ENCODE data around the gene ELL.
"Not testable (repeated sequence)": the region's sequence is repeated elsewhere in the genome, so short reads cannot be mapped to it uniquely, and the experiment has no call there.

DNA sequence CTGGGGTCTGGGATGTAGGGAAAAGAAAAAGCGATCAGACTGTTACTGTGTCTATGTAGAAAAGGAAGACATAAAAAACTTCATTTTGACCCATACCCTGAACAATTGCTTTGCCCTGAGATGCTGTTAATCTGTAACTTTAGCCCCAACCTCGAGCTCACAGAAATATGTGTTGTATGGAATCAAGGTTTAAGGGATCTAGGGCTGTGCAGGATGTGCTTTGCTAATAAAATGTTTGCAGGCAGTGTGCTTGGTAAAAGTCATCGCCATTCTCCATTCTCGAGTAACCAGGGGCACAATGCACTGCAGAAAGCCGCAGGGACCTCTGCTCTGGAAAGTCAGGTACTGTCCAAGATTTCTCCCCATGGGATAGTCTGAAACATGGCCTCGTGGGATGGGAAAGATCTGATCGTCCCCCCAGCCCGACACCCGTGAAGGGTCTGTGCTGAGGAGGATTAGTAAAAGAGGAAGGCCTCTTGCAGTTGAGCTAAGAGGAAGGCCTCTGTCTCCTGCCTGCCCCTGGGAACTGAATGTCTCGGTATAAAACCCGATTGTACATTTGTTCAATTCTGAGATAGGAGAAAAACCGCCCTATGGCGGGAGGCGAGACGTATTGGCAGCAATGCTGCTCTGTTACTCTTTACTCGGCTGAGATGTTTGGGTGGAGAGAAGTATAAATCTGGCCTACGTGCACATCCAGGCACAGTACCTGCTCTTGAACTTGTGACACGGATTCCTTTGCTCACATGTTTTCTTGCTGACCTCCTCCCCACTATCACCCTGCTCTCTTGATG, 119.2 kb downstream of the ELL start:
- TF ChIP-seq POLR2AphosphoS5 (IDR thresholded peaks at IDR 0.05; ENCODE audit: low read depth); EZH2 (IDR thresholded peaks at IDR 0.05; ENCODE audit: low read depth, unreplicated experiment); JUNB (IDR thresholded peaks at IDR 0.05; ENCODE audit: unreplicated experiment); EZH2phosphoT487 (IDR thresholded peaks at IDR 0.05; ENCODE audit: unreplicated experiment); CREB1 (CRISPR knock-in tag; IDR thresholded peaks at IDR 0.05; ENCODE audit: low read depth); ZNF114 (CRISPR knock-in tag; IDR thresholded peaks at IDR 0.05); STAT1 (IDR thresholded peaks at IDR 0.05; ENCODE audit: unreplicated experiment): not testable (repeated sequence)
- TF ChIP-seq, protein P1, sequence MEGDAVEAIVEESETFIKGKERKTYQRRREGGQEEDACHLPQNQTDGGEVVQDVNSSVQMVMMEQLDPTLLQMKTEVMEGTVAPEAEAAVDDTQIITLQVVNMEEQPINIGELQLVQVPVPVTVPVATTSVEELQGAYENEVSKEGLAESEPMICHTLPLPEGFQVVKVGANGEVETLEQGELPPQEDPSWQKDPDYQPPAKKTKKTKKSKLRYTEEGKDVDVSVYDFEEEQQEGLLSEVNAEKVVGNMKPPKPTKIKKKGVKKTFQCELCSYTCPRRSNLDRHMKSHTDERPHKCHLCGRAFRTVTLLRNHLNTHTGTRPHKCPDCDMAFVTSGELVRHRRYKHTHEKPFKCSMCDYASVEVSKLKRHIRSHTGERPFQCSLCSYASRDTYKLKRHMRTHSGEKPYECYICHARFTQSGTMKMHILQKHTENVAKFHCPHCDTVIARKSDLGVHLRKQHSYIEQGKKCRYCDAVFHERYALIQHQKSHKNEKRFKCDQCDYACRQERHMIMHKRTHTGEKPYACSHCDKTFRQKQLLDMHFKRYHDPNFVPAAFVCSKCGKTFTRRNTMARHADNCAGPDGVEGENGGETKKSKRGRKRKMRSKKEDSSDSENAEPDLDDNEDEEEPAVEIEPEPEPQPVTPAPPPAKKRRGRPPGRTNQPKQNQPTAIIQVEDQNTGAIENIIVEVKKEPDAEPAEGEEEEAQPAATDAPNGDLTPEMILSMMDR (conservative IDR thresholded peaks at IDR 0.05; ENCODE audit: low read depth in 2 of 2): not testable (repeated sequence)
- TF ChIP-seq, protein P2, sequence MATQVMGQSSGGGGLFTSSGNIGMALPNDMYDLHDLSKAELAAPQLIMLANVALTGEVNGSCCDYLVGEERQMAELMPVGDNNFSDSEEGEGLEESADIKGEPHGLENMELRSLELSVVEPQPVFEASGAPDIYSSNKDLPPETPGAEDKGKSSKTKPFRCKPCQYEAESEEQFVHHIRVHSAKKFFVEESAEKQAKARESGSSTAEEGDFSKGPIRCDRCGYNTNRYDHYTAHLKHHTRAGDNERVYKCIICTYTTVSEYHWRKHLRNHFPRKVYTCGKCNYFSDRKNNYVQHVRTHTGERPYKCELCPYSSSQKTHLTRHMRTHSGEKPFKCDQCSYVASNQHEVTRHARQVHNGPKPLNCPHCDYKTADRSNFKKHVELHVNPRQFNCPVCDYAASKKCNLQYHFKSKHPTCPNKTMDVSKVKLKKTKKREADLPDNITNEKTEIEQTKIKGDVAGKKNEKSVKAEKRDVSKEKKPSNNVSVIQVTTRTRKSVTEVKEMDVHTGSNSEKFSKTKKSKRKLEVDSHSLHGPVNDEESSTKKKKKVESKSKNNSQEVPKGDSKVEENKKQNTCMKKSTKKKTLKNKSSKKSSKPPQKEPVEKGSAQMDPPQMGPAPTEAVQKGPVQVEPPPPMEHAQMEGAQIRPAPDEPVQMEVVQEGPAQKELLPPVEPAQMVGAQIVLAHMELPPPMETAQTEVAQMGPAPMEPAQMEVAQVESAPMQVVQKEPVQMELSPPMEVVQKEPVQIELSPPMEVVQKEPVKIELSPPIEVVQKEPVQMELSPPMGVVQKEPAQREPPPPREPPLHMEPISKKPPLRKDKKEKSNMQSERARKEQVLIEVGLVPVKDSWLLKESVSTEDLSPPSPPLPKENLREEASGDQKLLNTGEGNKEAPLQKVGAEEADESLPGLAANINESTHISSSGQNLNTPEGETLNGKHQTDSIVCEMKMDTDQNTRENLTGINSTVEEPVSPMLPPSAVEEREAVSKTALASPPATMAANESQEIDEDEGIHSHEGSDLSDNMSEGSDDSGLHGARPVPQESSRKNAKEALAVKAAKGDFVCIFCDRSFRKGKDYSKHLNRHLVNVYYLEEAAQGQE (IDR thresholded peaks at IDR 0.05; ENCODE audit: unreplicated experiment): not testable (repeated sequence)
- TF ChIP-seq, protein P3, sequence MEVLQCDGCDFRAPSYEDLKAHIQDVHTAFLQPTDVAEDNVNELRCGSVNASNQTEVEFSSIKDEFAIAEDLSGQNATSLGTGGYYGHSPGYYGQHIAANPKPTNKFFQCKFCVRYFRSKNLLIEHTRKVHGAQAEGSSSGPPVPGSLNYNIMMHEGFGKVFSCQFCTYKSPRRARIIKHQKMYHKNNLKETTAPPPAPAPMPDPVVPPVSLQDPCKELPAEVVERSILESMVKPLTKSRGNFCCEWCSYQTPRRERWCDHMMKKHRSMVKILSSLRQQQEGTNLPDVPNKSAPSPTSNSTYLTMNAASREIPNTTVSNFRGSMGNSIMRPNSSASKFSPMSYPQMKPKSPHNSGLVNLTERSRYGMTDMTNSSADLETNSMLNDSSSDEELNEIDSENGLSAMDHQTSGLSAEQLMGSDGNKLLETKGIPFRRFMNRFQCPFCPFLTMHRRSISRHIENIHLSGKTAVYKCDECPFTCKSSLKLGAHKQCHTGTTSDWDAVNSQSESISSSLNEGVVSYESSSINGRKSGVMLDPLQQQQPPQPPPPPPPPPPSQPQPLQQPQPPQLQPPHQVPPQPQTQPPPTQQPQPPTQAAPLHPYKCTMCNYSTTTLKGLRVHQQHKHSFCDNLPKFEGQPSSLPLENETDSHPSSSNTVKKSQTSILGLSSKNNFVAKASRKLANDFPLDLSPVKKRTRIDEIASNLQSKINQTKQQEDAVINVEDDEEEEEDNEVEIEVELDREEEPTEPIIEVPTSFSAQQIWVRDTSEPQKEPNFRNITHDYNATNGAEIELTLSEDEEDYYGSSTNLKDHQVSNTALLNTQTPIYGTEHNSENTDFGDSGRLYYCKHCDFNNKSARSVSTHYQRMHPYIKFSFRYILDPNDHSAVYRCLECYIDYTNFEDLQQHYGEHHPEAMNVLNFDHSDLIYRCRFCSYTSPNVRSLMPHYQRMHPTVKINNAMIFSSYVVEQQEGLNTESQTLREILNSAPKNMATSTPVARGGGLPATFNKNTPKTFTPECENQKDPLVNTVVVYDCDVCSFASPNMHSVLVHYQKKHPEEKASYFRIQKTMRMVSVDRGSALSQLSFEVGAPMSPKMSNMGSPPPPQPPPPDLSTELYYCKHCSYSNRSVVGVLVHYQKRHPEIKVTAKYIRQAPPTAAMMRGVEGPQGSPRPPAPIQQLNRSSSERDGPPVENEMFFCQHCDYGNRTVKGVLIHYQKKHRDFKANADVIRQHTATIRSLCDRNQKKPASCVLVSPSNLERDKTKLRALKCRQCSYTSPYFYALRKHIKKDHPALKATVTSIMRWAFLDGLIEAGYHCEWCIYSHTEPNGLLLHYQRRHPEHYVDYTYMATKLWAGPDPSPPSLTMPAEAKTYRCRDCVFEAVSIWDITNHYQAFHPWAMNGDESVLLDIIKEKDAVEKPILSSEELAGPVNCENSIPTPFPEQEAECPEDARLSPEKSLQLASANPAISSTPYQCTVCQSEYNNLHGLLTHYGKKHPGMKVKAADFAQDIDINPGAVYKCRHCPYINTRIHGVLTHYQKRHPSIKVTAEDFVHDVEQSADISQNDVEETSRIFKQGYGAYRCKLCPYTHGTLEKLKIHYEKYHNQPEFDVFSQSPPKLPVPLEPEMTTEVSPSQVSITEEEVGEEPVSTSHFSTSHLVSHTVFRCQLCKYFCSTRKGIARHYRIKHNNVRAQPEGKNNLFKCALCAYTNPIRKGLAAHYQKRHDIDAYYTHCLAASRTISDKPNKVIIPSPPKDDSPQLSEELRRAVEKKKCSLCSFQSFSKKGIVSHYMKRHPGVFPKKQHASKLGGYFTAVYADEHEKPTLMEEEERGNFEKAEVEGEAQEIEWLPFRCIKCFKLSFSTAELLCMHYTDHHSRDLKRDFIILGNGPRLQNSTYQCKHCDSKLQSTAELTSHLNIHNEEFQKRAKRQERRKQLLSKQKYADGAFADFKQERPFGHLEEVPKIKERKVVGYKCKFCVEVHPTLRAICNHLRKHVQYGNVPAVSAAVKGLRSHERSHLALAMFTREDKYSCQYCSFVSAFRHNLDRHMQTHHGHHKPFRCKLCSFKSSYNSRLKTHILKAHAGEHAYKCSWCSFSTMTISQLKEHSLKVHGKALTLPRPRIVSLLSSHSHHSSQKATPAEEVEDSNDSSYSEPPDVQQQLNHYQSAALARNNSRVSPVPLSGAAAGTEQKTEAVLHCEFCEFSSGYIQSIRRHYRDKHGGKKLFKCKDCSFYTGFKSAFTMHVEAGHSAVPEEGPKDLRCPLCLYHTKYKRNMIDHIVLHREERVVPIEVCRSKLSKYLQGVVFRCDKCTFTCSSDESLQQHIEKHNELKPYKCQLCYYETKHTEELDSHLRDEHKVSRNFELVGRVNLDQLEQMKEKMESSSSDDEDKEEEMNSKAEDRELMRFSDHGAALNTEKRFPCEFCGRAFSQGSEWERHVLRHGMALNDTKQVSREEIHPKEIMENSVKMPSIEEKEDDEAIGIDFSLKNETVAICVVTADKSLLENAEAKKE (CRISPR knock-in tag; IDR thresholded peaks at IDR 0.05): not testable (repeated sequence)
